Measurements from ENCODE around the gene EBF4.

GRCh38 chr20:2759603-2760296 lies 67.2 kb downstream of the EBF4 start:
- no peak for TF ChIP-seq POLR2A (IDR thresholded peaks at IDR 0.05)
- no peak for TF ChIP-seq CTCF (IDR thresholded peaks at IDR 0.05)

Measured in uterus (tissue), 2 donors.